ENCODE measurements around the gene CIT. TPM values are rescaled to one million over a fixed set of nuclear protein-coding genes. Genes with fewer than 3 reads are reported as not detected.

The CIT gene
- total RNA-seq, 4 donors from 2014 or later = 10.3 to 75.9 (median 21.9) TPM

GRCh38 chr12:119735079-119735478 lies 142.0 kb downstream of the CIT start:
- H3K4me1 ChIP-seq = no peaks in the 10 kb centered on the region
- H3K27me3 ChIP-seq = no peaks in the 10 kb centered on the region
- H3K9me3 ChIP-seq = no peaks in the 10 kb centered on the region
- TF ChIP-seq POLR2A (IDR thresholded peaks at IDR 0.05) (no peak), CTCF (IDR thresholded peaks at IDR 0.05) (no peak)
- H3K36me3 ChIP-seq = no peaks in the 10 kb centered on the region
- H3K27ac ChIP-seq = no peak overlapping the region
- DNase-seq = no peak
- H3K4me3 ChIP-seq = no peak overlapping the region

GRCh38 chr12:119730381-119730780 lies 146.7 kb downstream of the CIT start:
- Histone ChIP-seq H3K27me3 (no peaks in the 10 kb centered on the region), H3K4me1 (no peaks in the 10 kb centered on the region), H3K27ac (no peak overlapping the region), H3K9me3 (no peaks in the 10 kb centered on the region), H3K36me3 (no peaks in the 10 kb centered on the region), H3K4me3 (no peak overlapping the region)
- DNase-seq = no peak
- TF ChIP-seq POLR2A (IDR thresholded peaks at IDR 0.05) = no peak
- TF ChIP-seq CTCF (IDR thresholded peaks at IDR 0.05) = no peak

GRCh38 chr12:119729871-119730270 lies 147.2 kb downstream of the CIT start:
- TF ChIP-seq POLR2A (IDR thresholded peaks at IDR 0.05) = no peak
- TF ChIP-seq CTCF (IDR thresholded peaks at IDR 0.05) = no peak
- no peaks in the 10 kb centered on the region for H3K27me3 ChIP-seq
- H3K4me1 ChIP-seq = no peaks in the 10 kb centered on the region
- no peak for DNase-seq
- no peaks in the 10 kb centered on the region for H3K36me3 ChIP-seq
- H3K9me3 ChIP-seq = no peaks in the 10 kb centered on the region
- H3K27ac ChIP-seq = no peak overlapping the region
- H3K4me3 ChIP-seq = no peak overlapping the region

- Histone ChIP-seq H3K4me3 (no peak overlapping the region), H3K4me1 (no peaks in the 10 kb centered on the region)
- no peak for DNase-seq
Measured at GRCh38 chr12:119728444-119728745, 148.7 kb downstream of the CIT start.

GRCh38 chr12:119727600-119728443 lies 149.3 kb downstream of the CIT start:
- DNase-seq = no peak
- Histone ChIP-seq H3K9me3 (no peaks in the 10 kb centered on the region), H3K27me3 (no peaks in the 10 kb centered on the region), H3K36me3 (no peaks in the 10 kb centered on the region), H3K27ac (no peak overlapping the region), H3K4me1 (no peaks in the 10 kb centered on the region), H3K4me3 (no peak overlapping the region)
- no peak for TF ChIP-seq POLR2A (IDR thresholded peaks at IDR 0.05)
- no peak for TF ChIP-seq CTCF (IDR thresholded peaks at IDR 0.05)

More at GRCh38 chr12:119728444-119728745, 148.7 kb downstream of the CIT start:
- Histone ChIP-seq H3K27ac (no peak overlapping the region), H3K36me3 (no peaks in the 10 kb centered on the region), H3K27me3 (no peaks in the 10 kb centered on the region), H3K9me3 (no peaks in the 10 kb centered on the region)
- TF ChIP-seq CTCF (IDR thresholded peaks at IDR 0.05) (no peak), POLR2A (IDR thresholded peaks at IDR 0.05) (no peak)

All from Peyer's patch (tissue), 4 donors.